Stimulated activated CD8-positive, alpha-beta memory T cell treated with anti-CD3 and anti-CD28 coated beads, Interleukin-7, amount 100 ng/mL, for 48 hours (primary cell): Measurements from ENCODE around the gene SLF2.
A peak's percentile ranks its signal among the peaks of the same experiment; 100 is the strongest.

Experiments
- DNase-seq, 2 donors: peaks; one replicate each; pipeline ENCODE4 v3.0.0-alpha.2; 2020; ENCODE audit warnings: low read depth in 1 of 2; ENCODE audit errors: extremely low read depth in 1 of 2

Gene SLF2

DNA sequence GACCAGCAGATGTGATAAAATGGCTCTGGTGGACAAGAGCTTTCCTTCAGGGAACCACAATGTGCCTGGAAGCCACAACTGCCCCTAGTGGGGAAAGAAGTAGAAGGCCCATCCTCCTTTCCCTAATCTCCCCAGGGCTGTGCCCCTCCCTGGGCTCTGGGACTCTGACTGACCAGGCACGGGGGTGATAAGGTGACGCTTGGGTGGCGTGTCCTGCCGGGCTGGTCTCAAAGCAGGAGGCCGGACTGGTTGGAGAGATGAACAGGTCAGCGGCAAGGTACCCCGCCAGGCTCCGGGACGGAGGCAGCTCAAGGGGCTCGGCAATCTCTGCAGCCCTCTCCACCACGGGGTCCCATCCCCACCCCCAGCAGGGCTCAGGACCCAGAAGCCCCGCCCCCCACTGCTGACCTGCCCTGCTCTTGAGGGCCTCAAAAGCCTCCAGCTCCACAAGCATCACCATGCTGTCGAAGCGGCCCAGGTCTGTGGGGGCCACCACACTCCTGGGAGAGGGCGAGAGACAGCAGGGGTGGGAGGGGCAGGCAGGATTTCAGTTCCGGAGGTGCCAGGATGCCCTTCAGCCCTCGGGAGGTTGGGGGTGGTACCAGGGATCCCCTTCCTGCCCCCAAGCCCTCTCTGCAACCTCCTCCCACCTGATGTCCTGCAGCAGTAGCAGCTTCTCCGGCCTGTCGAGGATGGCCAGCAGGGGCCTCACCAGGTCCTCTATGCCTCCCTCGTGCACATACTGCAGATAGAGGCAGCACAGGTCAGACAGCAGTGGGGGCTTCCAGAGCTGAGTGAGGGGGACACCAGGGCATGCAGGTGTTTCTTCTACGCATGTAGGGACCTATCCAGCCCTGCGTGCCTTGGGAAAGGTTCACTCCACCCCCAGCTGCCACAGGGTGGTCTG, 99.0 kb downstream of the SLF2 start:
- no peak for DNase-seq

DNA sequence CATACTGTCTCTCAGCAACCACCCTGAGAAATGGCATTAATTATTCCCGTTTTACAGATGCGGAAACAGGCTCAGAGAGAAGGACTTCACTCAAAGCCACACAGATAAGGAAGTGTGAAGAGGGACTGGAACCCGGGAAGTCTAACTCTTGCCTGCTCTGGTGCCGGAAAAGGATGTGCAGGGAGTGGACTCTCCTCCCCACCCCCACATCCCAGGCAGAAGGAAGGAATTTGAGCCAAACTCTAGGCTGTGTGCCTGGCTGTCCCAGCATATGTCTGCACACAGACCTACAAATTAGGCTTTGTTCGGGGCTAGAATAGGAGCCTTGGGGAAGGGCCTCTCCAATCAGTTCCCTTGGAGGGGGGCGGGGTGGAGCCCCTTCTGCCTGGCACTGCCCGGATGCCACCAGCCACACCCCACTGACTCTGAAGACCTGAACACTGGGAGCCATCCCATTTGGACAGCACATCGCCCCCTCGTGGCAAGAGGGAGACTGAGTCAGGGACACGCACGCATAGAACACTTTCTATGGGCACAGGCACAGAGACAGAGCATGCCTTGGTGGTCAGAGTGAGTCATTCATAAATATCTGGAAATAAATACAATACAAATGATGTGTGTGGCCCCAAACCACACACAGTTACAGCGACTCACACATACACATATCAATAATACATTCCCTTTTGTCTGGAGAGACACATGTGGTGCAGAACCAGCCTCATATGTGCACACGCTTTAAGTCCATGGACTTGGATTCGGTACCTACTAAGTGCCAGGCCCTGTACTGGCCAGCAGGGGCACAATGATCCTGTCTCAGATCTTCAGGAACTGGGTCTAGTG, 100.0 kb downstream of the SLF2 start:
- DNase-seq = peak; percentile 53 to 75

DNA sequence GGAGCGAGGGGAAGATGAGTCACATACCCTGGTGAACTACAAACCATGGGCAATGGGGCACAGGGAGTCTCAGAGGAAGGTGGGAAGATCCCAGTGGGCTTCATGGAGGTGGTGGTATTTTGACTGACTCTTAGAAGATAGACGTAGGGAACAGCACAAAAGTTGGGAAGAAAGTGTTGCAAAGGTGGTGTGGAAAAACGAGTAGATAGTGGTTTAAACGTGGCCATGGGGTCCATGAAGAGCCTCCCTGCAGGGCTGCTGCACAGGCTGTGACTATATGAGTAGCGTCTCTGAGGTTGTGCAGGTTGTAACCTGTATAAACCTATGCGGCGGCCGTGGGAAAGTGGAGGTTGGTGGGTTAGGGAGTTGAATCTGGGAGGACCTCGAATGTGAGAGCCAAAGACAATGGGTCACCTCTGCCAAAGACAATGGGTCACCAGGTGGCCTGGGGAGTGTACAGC, 100.6 kb downstream of the SLF2 start:
- DNase-seq = no peak

DNA sequence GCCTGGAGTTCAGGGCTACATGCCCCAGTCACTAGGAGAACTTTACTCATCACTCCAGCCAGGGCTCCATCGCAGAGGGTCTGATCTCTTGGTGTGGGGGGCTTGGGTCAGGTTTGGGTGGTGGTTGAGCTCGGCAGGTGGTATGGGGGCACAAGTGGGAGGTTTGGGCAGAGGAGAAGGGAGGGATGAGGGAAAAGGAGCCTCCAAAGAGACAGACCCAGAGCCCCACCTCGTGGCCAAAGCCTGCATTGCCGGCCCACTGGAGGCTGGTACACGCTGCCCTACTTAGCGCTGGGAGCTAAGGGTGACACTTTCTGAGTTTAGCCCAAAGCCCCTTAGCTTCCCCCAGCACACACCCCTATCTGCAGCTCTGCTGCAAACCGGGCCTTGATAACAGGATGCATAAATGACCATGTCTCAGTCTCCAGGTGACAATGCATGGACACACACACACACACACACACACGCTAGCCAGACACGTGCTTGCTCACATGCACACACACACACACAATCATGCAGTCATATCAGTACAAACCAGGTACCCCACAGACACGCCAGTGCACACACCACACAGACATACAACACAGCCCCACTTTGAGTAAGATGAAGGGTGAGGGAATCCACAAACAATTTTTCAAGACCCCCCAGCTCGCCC, 101.6 kb downstream of the SLF2 start:
- peak; percentile 39 to 59 for DNase-seq
